HL-60 (cell line): ENCODE measurements around the gene RAVER1.
A peak's percentile ranks its signal among the peaks of the same experiment; 100 is the strongest.
"Not testable (repeated sequence)": the region's sequence is repeated elsewhere in the genome, so short reads cannot be mapped to it uniquely, and the experiment has no call there.

Experiments
- DNase-seq, 2 experiments: peaks; one replicate each; pipeline ENCODE4 v3.0.0-alpha.2; 2010 to 2020; ENCODE audit warnings: low read depth in 1 of 2, low spot score in 1 of 2
- H3K27ac ChIP-seq: fragments of 250-450 bp; sonication (Bioruptor Pico); replicated peaks from 2 replicates; pipeline ENCODE4 v1.5.1; 2020; ENCODE audit warnings: mild to moderate bottlenecking, moderate library complexity
- H3K27me3 ChIP-seq: fragments of 250-450 bp; sonication (Bioruptor Pico); 2 replicates; pipeline ENCODE4 v1.5.1; 2021; ENCODE audit warnings: mild to moderate bottlenecking, moderate library complexity; ENCODE audit not compliant: insufficient read depth, poor library complexity, severe bottlenecking
- H3K4me3 ChIP-seq: replicated peaks from 2 replicates; pipeline ENCODE4 v1.5.1; 2011; ENCODE audit warnings: mild to moderate bottlenecking, control low read depth, low read length; ENCODE audit not compliant: insufficient read depth
- GABPA ChIP-seq: IDR thresholded peaks from 2 replicates; pipeline ENCODE4 v1.6.1; 2012; ENCODE audit warnings: low read depth
- POLR2AphosphoS5 ChIP-seq: IDR thresholded peaks from 2 replicates; pipeline ENCODE4 v1.6.1; 2012; ENCODE audit warnings: low read depth
- SPI1 ChIP-seq: IDR thresholded peaks from 2 replicates; pipeline ENCODE4 v1.6.1; 2012; ENCODE audit warnings: low read depth, mild to moderate bottlenecking, borderline replicate concordance
- long read RNA-seq: library from polyadenylated mRNA; unstranded; transcript quantifications from one replicate; pipeline ENCODE4 v2.0.0, GENCODE V29; 2020
- TF ChIP-seq, protein P1 (sequence below): IDR thresholded peaks from 2 replicates; pipeline ENCODE4 v1.6.1; 2012; ENCODE audit warnings: low read depth; ENCODE audit not compliant: insufficient replicate concordance
- TF ChIP-seq, protein P2 (sequence below): IDR thresholded peaks from one replicate; pipeline ENCODE4 v1.5.1; 2011; ENCODE audit warnings: low read length, control low read depth, inconsistent platforms; ENCODE audit not compliant: insufficient read depth

The RAVER1 gene
- long read RNA-seq, transcript RAVER1-208 (13 exons, 3,501 nt) = major isoform, 20 of 35 reads
- long read RNA-seq, partial matches to known transcripts = 5 of 35 reads
- long read RNA-seq, other reads (novel, unspliced or antisense) = 10 of 35 reads

DNA sequence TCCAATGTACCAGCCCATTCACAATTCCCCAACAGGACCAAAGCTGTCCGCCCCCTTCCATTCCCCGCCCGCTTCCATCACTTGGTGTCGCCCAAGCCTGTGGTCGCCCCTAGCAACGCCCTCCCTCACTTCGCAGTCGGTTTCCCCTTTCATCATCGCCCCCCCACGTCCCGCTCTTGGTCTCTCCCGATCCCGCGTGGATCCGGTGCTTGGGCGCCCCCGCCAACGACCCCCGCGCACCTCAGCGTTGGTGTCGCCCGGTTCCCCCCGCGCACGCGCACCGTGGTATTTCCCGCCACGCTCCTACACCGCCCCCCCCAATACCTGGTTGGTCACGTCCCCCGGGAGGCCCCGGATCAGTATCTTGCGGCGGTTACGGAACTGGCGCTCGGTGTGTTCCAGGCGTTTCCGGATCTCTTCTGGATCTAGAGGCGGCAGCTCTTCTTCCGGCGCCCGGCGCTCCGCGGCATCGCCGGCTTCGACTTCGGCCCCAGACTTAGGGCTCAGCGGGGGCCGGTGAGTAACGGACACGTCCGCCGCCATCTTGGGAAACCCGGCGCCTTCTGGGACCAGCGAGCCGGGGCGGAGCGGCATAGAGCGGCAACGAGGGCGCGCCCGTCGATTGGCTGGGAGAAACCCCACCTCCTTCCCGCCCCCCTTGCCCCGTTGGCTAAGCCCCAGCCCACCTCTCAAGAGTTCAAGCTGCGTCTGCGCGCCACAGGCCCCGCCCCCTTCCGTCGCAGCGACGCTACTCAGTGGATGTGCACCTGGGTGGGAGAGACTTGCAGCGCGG is at the start of gene RAVER1:
RAVER1 (minus strand) TSS at position 565 of the 793 bp plus-strand sequence; CDS start at position 543, 22 bp downstream.
- peak; percentile 97 to 98 for DNase-seq

DNA sequence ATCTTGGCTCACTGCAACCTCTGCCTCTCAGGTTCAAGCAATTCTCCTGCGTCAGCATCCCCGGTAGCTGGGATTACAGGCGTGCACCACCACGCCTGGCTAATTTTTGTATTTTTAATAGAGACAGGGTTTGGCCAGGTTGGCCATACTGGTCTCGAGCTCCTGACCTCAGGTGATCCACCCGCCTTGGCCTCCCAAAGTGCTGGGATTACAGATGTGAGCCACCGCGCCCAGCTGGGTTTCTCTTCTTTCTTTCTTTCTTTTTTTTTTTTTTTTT is 49.8 kb upstream of the RAVER1 start:
- H3K27ac ChIP-seq, H3K4me3 ChIP-seq, H3K27me3 ChIP-seq, DNase-seq: not testable (repeated sequence)

More for the DNA sequence above, at the start of gene RAVER1:
- Histone ChIP-seq H3K27ac (peak within 1 kb of the TSS; percentile 97), H3K27me3 (no peaks in the 10 kb centered on the region), H3K4me3 (peak within 1 kb of the TSS; percentile 94)
- TF ChIP-seq, protein P1, sequence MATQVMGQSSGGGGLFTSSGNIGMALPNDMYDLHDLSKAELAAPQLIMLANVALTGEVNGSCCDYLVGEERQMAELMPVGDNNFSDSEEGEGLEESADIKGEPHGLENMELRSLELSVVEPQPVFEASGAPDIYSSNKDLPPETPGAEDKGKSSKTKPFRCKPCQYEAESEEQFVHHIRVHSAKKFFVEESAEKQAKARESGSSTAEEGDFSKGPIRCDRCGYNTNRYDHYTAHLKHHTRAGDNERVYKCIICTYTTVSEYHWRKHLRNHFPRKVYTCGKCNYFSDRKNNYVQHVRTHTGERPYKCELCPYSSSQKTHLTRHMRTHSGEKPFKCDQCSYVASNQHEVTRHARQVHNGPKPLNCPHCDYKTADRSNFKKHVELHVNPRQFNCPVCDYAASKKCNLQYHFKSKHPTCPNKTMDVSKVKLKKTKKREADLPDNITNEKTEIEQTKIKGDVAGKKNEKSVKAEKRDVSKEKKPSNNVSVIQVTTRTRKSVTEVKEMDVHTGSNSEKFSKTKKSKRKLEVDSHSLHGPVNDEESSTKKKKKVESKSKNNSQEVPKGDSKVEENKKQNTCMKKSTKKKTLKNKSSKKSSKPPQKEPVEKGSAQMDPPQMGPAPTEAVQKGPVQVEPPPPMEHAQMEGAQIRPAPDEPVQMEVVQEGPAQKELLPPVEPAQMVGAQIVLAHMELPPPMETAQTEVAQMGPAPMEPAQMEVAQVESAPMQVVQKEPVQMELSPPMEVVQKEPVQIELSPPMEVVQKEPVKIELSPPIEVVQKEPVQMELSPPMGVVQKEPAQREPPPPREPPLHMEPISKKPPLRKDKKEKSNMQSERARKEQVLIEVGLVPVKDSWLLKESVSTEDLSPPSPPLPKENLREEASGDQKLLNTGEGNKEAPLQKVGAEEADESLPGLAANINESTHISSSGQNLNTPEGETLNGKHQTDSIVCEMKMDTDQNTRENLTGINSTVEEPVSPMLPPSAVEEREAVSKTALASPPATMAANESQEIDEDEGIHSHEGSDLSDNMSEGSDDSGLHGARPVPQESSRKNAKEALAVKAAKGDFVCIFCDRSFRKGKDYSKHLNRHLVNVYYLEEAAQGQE = peak; percentile 75
- TF ChIP-seq POLR2AphosphoS5 = peak; percentile 93
- TF ChIP-seq, protein P2, sequence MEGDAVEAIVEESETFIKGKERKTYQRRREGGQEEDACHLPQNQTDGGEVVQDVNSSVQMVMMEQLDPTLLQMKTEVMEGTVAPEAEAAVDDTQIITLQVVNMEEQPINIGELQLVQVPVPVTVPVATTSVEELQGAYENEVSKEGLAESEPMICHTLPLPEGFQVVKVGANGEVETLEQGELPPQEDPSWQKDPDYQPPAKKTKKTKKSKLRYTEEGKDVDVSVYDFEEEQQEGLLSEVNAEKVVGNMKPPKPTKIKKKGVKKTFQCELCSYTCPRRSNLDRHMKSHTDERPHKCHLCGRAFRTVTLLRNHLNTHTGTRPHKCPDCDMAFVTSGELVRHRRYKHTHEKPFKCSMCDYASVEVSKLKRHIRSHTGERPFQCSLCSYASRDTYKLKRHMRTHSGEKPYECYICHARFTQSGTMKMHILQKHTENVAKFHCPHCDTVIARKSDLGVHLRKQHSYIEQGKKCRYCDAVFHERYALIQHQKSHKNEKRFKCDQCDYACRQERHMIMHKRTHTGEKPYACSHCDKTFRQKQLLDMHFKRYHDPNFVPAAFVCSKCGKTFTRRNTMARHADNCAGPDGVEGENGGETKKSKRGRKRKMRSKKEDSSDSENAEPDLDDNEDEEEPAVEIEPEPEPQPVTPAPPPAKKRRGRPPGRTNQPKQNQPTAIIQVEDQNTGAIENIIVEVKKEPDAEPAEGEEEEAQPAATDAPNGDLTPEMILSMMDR = no peak

DNA sequence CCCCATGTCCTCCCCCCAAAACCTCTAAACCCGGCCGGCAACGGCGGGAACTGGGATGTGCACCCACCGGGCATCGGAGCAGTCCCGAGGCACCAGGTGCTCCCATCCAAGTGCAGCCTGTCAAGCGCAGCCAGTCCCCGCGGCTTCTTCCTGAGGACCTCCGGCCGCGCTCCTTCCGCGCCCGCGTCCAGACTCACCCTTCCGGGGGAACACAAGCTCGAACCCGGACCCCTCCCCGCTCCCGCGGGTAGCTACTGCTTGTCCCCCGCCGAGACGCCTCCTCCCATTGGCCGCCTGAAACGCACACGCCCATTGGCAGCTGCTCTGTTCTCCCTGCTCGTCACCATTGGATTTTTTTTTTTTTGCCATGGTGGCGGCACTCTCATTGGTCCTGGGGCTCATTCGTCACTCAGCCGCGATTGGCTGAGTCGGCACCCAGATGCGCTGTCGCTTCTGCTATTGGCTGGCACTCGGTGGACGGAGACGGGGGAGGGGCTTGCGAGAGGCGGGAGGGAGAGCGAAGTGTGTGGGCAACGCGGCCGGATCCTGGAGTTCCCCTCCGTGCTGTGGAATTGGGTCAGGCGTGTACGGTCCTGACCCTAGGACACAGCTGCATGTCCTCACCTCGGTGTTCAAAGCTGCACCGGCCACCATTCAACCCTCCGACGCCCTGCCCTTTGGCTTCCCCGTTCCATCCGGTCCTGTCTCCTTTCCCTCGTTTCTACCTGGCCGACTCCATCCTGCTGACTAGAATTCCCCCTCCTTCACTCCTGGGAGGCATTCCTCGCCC is 47.2 kb upstream of the RAVER1 start, which contains the start of gene TYK2:
TYK2 (minus strand) TSS at position 260 of the 790 bp plus-strand sequence. CDS start 2,166 bp downstream, outside the sequence.
- Histone ChIP-seq H3K4me3 (peak within 1 kb of the TSS; percentile 91), H3K27me3 (no peaks in the 10 kb centered on the region), H3K27ac (peak within 1 kb of the TSS; percentile 79)
- TF ChIP-seq GABPA = no peak
- no peak for TF ChIP-seq SPI1
- TF ChIP-seq POLR2AphosphoS5 = peak; percentile 77
- TF ChIP-seq, protein P1 = peak; percentile 28
- TF ChIP-seq, protein P2 = no peak
- peak; percentile 98 to 99 for DNase-seq

DNA sequence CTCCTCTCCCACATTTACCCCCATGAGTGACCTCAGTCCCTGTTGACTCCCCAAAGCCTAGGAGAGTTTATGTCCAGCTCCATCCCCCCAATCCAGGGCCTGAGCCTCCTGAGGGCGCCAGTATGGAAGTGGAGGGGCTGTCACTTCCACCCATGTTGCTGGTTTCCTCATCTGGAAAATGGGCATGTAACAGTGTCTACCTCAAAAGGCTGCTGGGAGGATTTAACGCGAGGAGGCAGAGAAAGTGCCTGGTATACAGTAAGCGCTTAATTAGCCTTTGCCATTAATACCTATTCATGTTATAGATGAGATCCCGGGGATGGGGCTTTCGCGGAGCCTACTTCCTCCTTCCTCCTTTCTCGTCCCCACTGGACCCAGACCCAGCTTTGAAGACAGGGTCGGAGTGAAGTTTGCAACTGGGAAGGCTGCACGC is 46.6 kb upstream of the RAVER1 start:
- no peaks in the 10 kb centered on the region for H3K27me3 ChIP-seq
- DNase-seq = no peak
- H3K4me3 ChIP-seq = peak overlapping the region; percentile 91
- H3K27ac ChIP-seq = peak overlapping the region; percentile 79
- TF ChIP-seq SPI1 (no peak), POLR2AphosphoS5 (no peak), GABPA (no peak; the same call in 1 of the 2 replicates)
- TF ChIP-seq, protein P2 = no peak
- TF ChIP-seq, protein P1 = no peak
